ENCODE measurements around the gene HIBCH. TPM values are rescaled to one million over a fixed set of nuclear protein-coding genes. Genes with fewer than 3 reads are reported as not detected.

Gene HIBCH
- total RNA-seq, 1 experiment from 2014 or later, result 26.5 TPM

GRCh38 chr2:190334479-190335224 is 15.0 kb upstream of the HIBCH start:
- no peak overlapping the region for H3K27ac Mint-ChIP-seq
- H3K36me3 Mint-ChIP-seq, result no peaks in the 10 kb centered on the region
- 0 out of 2 replicates have a peak, but pooled peaks cover 4% of the 10 kb centered on the region for H3K9me3 Mint-ChIP-seq
- no peak overlapping the region for H3K4me3 Mint-ChIP-seq
- POLR2A ChIA-PET, result no interaction called here
- no peaks in the 10 kb centered on the region for H3K4me1 Mint-ChIP-seq
- no peaks in the 10 kb centered on the region for H3K27me3 Mint-ChIP-seq (ENCODE audit: low read depth)
- CTCF ChIA-PET, result no interaction called here
- DNase-seq (ENCODE audit: low spot score), result no peak
- TF ChIP-seq RELA (CRISPR knock-in tag; IDR thresholded peaks at IDR 0.05; ENCODE audit: borderline replicate concordance) (no peak), GABPB1 (CRISPR knock-in tag; IDR thresholded peaks at IDR 0.05) (peak; percentile 60)
- ATAC-seq, result no peak

GRCh38 chr2:190333928-190334327 is 14.3 kb upstream of the HIBCH start:
- Mint-ChIP-seq H3K27ac (no peak overlapping the region), H3K9me3 (0 out of 2 replicates have a peak, but pooled peaks cover 4% of the 10 kb centered on the region), H3K4me1 (no peaks in the 10 kb centered on the region), H3K27me3 (ENCODE audit: low read depth) (no peaks in the 10 kb centered on the region; the same call in 1 of the 2 replicates), H3K36me3 (no peaks in the 10 kb centered on the region), H3K4me3 (no peak overlapping the region)
- DNase-seq (ENCODE audit: low spot score) (no peak), ATAC-seq (no peak)
- TF ChIP-seq TP53 (CRISPR knock-in tag; IDR thresholded peaks at IDR 0.05) (no peak), ELF4 (CRISPR knock-in tag; IDR thresholded peaks at IDR 0.05; ENCODE audit: low read depth) (no peak), GRHL2 (CRISPR knock-in tag; IDR thresholded peaks at IDR 0.05; ENCODE audit: insufficient replicate concordance, severe bottlenecking) (no peak), USF1 (CRISPR knock-in tag; IDR thresholded peaks at IDR 0.05) (no peak), ATF6 (CRISPR knock-in tag; IDR thresholded peaks at IDR 0.05) (no peak), USF2 (CRISPR knock-in tag; IDR thresholded peaks at IDR 0.05) (no peak), ZNF532 (CRISPR knock-in tag; IDR thresholded peaks at IDR 0.05; ENCODE audit: borderline replicate concordance) (no peak)
- ChIA-PET CTCF (no interaction called here), POLR2A (no interaction called here)

GRCh38 chr2:190333395-190333794 is 13.8 kb upstream of the HIBCH start:
- no peaks in the 10 kb centered on the region for H3K4me1 Mint-ChIP-seq
- ChIA-PET CTCF (no interaction called here), POLR2A (no interaction called here)
- ATAC-seq, result no peak
- H3K9me3 Mint-ChIP-seq, result 0 out of 2 replicates have a peak, but pooled peaks cover 4% of the 10 kb centered on the region
- no peak overlapping the region for H3K4me3 Mint-ChIP-seq
- H3K27me3 Mint-ChIP-seq (ENCODE audit: low read depth), result no peaks in the 10 kb centered on the region; the same call in 1 of the 2 replicates
- H3K27ac Mint-ChIP-seq, result no peak overlapping the region
- no peak for DNase-seq (ENCODE audit: low spot score)
- TF ChIP-seq HMGXB4 (CRISPR knock-in tag; IDR thresholded peaks at IDR 0.05) (no peak), NR3C1 (CRISPR knock-in tag; conservative IDR thresholded peaks at IDR 0.05; ENCODE audit: low read depth) (no peak)
- H3K36me3 Mint-ChIP-seq, result no peaks in the 10 kb centered on the region
